Panc1 (cell line): ENCODE measurements around the gene CHST14.

Source experiments
- CTCF ChIP-seq: fragments of 450-650 bp; IDR thresholded peaks from 2 replicates; pipeline ENCODE4 v1.5.1; 2017; ENCODE audit warnings: mild to moderate bottlenecking
- POLR2AphosphoS5 ChIP-seq: IDR thresholded peaks from 2 replicates; pipeline ENCODE4 v1.6.1; 2012; ENCODE audit warnings: mild to moderate bottlenecking, low read depth, low read length, moderate library complexity
- REST ChIP-seq, 2 experiments: IDR thresholded peaks; 2 replicates each; pipeline ENCODE4 v1.6.1; 2011 to 2012; ENCODE audit warnings: low read depth in 2 of 2, control low read depth in 1 of 2, low read length in 1 of 2, mild to moderate bottlenecking in 1 of 2, moderate library complexity in 1 of 2; ENCODE audit not compliant: insufficient read depth in 1 of 2
- TCF7L2 ChIP-seq: IDR thresholded peaks from 2 replicates; pipeline ENCODE4 v1.6.1; 2011; ENCODE audit warnings: mild to moderate bottlenecking, low read depth, low read length, inconsistent platforms

DNA sequence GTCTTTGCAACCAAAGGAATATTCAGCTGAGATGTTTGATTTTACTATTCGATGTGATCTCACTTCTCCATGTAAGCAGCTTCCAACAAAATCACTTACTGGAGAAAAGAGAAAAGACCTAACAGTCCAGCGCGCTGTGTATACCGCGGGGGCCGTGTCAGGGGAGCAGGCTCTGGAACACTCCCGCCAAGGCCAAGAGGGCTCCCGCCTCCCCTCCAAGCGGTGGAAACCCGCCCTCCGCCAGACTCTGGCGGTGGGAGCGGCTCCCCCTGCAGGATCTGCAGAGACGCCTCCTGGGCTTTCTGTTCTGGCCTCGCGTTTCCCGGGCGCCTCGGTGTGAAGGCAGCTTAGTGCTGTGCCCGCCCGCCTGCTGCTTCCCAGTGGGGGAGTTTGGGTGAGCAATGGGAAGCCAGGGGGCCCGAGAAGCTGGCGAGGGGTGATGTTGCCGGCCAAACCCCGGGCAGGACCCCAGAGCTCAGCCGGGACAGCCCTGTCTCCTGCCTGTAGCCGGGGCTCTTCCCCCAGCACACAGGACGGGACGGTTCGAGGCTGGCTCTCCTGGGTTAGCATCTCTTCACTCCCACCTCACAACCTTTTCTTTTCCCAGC lies 36.3 kb downstream of the CHST14 start:
- TF ChIP-seq CTCF (peak; percentile 93), POLR2AphosphoS5 (no peak), REST (IDR thresholded peaks at IDR 0.05; ENCODE audit: insufficient read depth in 1 of 2, low read depth in 2 of 2, low read length in 1 of 2) (no peak), TCF7L2 (no peak)
